HL-60/S4 treated with phorbol 12-myristate 13-acetate at 8.2 ng/mL for 4 days and 3 days (cell line): Measurements from ENCODE around the gene GUCA2B.

Source experiments
- in situ Hi-C: fragments of 300-500 bp; cut with MboI; formaldehyde crosslinking; loops from 2 replicates; pipeline ENCODE4 v1.15.0; 2022; ENCODE audit warnings: low sequenced_read_pairs

GUCA2B gene

DNA sequence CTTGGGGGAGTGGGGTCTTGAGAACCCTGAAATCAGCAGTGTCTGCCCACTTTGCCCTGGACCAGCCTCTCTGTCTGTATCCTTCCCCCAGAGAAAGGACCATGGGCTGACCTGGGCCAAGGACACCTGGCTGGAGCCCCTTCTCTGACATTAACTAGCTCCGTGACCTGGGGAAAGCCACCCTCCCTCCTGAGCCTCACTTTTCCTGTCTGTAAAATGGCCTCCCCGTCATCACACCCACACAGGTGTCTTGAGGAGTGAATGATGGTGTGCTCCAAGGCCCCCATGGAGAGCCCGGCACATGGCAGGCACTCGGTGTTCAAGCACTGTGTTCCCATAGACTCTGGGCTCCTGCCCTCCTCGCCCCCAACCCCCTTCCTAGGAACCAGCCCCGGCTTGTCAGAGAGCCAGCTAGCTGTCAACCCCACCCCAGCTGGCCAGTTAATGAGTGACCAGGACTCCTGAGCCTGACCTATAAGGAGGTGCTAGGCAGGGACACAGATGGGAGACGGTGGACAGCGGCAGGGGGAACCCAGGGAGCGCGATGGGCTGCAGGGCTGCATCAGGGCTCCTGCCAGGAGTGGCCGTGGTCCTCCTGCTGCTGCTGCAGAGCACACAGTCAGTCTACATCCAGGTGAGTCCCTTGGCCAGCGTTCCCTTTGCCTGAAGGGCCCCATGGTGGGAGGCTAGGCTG lies at the start of gene GUCA2B:
GUCA2B (plus strand) TSS at position 504 of the 694 bp plus-strand sequence; CDS start at position 545, 41 bp downstream.
- in situ Hi-C loops = no loop called here

DNA sequence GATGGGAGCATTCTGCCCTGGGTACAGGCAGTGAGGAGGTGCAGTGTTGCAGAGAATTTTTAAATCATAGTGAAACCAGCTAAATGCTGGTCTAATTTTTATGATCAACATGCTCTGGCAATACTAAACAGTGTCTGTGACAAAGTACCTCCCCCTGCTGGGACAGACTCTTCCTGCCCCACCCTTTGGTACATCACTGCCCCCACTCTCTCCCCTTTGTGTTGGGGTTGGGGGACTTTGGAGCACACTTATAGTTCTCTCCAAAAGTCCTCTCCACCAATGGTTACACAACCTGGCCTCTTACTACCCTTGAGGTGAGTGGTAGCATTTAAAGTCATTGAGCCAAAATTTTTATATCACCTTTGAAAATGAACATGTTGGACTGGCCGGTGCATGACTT lies 48.2 kb upstream of the GUCA2B start:
- in situ Hi-C loops = no loop called here

DNA sequence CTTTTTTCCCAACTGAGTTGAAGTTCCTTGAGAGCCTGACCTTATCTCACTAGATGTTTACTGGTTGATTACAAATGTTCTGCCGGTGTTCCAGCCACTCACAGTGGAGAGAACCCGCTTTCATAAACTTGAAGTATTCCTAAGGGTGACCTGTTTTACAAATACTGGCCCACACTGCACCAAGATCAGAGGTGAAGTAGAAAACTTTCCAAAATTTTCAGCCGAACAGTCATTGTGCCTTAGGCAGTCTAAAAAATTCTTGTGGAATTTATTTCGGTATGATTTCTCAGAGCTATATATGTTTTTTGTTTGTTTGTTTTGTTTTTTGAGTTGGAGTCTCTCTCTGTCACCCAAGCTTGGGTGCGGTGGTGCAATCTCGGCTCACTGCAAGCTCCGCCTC lies 44.9 kb upstream of the GUCA2B start:
- in situ Hi-C loops = no loop called here

DNA sequence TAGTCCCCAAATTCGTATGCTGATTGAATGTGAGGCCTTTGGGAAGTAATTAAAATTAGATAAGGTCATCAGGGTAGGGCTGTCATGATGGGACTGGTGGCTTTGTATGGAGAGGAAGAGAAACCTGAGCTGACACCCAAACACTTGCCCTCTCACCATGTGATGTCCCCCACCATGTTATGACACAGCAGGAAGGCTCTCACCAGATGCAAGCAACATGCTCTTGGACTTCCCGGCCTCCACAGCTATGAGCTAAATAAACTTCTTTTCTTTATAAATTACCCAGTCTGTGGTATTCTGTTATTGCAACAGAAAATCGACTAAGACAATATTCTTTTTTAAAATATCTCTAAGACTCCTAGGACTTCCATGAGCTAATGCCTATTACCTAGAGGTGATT lies 43.6 kb upstream of the GUCA2B start:
- in situ Hi-C loops = no loop called here

DNA sequence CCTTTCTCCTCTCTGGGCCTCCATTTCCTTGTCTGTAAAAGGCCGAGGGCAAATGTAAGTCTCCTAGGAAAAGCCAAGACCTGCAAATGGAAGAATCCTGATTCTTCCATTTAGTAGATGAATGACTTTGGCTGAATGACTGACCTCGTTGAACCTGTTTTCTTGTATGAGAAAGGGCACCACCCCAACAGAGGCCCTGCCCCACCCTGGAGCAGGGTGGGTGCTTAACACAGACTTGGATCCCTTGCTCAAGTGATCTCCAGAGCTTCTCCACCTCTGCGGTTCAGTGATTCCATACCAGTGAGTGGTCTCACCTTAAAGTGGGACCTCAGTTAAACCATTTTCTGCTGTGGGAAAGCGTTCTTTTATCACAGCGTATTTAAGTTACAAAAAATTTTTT lies 39.0 kb upstream of the GUCA2B start:
- in situ Hi-C loops = no loop called here

DNA sequence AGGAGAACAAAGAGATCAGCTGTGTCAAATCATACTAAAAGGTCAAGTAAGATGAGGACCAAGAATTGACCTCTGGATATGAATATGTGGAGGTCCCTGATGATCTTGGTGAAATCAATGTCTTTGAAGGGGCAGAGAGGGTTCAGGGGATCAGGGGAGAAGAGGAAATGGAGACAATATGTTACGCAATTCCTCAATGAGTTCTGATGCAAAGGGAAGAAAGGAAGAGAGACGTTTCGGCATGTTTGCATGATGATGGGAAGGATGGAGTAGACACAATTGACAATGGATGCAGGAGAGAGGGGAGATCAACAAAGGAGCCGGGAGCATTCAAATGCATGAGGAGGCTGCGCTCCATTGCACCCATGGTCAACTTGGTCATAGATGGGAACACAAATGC lies 36.0 kb upstream of the GUCA2B start:
- in situ Hi-C loops = no loop called here

DNA sequence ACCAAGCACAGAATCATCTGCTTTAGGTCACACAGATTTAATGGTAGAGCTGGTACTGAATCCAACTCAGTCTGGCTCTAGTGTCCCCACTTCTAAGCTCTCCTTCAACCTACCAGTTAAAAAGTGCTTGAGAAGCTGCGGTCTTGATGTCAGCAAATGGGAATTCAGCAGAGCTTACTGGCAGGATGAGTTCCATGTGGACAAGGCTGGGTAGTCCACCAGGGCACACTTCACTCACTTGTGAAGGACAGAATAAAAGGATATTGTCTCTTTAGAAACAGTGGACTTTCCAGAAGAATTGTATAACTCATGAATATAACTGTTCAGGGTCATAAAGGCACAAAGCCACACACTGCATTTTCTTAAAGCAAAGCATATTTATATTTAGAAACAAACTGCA lies 35.1 kb upstream of the GUCA2B start:
- in situ Hi-C loops = no loop called here

DNA sequence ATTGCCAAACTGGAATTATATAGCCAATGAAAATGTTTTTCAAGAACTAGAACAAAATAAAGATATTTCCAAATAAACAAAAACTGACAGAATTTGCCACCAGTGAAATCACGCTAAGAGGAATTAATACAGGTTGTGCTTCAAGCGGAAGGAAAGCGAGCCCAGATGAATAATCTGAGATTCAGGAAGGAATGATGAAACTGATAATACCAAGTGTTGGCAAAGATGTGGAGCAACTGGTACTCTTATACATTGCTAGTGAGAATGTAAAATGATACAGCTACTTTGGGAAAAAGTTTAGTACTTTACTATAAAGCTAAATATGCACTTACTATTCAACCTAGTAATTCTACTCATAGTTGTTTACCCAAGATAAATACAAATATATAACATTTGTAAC lies 30.8 kb upstream of the GUCA2B start:
- in situ Hi-C loops = no loop called here

DNA sequence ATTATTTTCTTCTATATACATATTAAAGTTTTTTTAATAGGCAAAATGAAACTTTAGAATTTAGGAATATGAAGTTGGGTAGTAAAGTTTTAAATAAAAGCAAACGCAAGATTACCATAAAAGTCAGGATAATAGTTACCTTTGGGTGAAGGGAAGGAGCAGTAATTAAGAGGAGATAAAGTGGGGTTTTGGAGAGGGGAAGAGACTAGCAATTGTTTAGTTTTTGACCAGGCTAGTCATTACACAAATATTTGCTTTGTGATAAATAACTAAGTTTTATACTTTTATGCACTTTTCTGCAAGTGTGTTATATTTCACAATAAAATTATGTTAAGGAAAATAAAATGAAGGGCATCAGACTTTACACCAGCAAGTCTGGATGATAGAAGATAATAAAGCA lies 27.7 kb upstream of the GUCA2B start:
- in situ Hi-C loops = loop anchor here (25.0 kb wide), 1 partner anchor 563 kb away; no protein-coding TSS in a partner anchor

DNA sequence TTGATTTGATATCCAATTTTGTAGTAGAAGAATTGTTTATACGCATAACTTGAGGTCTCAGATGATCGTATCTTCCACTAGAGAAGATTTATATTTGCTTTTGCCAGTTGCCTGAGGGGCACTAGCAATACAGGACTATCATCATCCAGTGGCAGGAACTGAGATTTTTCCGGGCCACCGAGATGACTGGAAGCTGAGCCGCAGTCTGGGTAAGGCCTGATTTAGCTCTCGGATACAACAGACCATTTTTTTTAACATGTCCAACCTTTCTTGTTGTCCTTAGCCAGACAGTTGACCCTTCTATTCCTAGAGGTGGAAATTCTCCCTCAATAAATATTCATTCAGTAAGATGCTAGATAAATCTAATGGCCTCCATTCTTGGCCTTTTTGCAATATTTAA lies 25.4 kb upstream of the GUCA2B start:
- in situ Hi-C loops = loop anchor here (25.0 kb wide), 1 partner anchor 565 kb away; no protein-coding TSS in a partner anchor

DNA sequence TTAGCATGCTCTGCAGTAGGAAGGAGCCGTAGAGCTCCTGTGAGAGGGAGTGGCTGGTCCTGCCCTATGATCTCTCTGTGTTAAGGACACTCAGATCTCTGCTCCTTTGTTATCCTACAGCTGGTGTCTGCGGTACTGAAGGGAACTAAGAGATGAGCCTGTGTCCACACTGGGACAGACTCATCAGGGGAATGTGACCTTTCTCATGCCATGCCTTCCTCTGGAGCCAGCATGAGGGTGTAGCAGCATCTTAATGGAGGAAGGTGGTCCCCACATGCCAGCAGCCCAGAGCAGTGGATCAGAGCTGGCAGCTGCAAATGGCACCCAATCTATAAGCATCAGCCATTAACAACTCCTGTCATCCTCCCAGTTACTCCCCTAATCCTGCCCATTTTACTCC lies 24.7 kb upstream of the GUCA2B start:
- in situ Hi-C loops = loop anchor here (25.0 kb wide), 1 partner anchor 566 kb away; no protein-coding TSS in a partner anchor

DNA sequence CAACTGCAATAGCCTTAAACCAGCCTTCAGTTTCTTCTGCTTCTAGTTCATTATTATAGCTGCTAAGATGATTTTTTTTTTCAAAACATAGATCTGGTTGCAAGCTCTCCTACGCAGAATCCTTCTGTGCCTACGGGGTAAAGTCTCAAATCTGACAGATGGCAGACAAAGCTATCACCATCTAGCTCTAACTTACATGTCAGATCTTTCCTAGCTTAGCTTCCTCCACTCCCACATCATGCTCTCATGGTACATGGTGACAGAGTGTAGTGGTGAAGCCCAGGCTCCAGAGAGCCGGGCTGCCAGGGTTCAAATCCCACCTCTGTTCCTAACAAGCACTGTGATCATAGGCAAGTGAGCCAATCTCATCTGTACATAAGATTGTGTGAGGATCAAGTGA lies 24.2 kb upstream of the GUCA2B start:
- in situ Hi-C loops = loop anchor here (25.0 kb wide), 1 partner anchor 567 kb away; no protein-coding TSS in a partner anchor

DNA sequence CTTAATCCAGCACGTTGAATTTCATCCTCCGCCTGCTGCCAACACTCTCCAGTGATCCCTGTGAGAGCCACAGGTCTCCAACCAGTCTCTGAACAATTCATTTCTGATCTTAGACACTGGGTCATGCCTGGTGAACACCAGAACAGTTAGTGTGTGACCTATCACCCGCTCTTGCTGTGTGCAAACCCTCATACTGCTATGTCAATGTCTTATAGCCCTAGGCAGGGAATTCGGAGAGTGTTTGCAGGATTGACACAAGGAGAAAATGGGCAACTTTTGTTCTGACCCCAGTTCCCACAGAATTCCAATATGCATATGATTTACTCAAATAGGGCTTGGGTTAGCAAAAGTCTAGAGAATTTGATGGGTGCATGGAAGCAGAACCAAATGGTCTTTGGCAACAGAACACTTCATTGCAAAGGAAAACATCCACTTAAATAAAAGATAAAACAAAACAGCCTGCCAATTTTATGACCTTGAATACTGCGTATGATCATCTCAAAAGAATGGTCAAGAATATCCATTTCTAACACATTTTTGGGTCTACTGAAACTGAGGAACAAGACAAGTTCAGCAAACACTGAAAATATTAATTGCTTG lies 23.0 kb upstream of the GUCA2B start:
- in situ Hi-C loops = loop anchor here (25.0 kb wide), 1 partner anchor 568 kb away; no protein-coding TSS in a partner anchor

DNA sequence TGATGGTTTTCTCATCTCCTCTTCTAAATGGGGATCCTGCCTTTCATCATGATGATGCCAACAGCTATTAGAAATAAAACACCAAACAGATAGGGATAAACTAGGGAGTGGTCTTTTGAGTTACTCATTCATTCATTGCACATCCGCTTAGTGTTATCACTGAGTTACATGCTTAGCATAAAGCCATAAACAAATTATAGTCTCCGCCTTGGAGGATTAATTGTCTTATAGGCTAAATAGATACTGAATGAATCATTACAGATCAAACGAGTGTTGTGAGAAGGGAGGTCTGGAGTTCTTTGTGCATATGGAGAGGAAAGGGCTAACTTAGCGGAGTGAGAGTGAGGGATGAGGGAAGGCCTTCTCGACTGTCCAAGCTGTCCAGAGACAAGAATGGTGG lies 19.8 kb upstream of the GUCA2B start:
- in situ Hi-C loops = loop anchor here (25.0 kb wide), 1 partner anchor 571 kb away; no protein-coding TSS in a partner anchor

DNA sequence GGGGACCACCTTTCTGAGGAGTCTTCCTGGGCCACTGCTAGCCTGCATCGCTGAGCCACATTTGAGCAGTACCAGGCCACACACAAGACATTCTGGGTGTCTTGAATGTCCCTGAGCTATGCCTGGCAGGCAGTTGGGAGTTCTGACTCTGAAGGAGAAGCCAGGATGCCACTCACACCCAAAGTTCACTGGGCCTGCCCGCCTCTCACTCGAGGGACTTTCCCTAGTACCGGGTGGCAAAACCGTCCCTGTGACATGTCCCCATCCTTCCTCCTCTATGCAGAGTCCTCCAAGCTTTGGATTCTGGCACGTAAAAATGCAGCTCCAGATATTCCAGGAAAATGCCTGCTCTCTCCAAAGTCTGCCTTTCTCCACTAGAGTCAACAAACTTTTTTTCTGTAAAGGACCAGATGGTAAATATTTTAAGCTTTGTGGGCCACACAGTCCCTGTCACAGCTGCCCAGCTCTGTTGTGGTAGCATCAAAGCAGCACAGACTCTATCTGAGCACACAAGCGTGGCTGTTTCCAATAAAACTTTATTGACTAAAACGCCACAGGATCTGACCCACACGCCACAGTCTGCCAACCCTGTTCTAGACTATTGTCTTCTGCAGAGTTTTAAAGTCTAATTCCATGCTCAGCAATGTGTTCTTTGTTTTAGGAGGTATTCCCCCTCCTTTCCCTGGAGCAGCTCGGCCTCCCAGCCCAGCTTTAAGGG lies 19.2 kb upstream of the GUCA2B start:
- in situ Hi-C loops = loop anchor here (25.0 kb wide), 1 partner anchor 572 kb away; no protein-coding TSS in a partner anchor

DNA sequence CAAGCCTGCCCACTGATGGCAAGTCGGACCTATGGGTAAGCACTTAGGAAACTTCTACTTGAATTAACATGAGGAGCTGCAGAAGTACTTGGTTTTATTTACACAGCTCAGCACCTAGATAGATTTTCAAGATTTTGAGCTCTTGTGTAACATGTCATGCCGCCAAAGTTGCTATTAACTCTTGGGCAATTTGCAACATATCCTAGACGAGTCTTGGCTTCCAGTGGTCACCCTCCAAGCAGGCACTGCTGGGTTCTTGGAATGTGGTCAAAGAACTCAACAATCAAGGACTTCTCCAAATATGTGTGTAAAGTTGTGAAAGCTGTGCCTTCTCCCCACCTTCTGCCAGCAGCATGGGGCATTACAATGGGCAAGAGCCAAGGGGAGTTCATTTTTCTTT lies 17.8 kb upstream of the GUCA2B start:
- in situ Hi-C loops = loop anchor here (25.0 kb wide), 1 partner anchor 573 kb away; no protein-coding TSS in a partner anchor

DNA sequence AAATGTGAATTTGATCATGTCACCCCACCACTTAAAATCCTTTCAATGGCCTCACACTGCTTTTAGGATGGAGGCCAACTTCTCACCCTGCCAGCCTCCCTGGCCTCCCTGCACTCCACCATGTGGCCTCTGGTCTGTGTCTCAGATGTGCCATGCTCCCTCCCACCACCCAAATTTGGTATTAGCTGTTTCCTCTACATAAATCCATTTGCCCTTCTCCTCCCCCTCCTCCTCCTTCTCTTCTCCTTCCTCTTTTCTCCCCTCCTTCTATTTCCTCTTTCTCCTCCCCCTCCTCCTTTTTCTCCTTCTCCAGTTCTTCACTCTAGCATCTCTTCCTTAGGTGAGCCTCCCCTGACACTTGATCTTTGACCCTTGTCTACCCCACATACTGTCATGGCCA lies 16.7 kb upstream of the GUCA2B start:
- in situ Hi-C loops = loop anchor here (25.0 kb wide), 1 partner anchor 574 kb away; no protein-coding TSS in a partner anchor

DNA sequence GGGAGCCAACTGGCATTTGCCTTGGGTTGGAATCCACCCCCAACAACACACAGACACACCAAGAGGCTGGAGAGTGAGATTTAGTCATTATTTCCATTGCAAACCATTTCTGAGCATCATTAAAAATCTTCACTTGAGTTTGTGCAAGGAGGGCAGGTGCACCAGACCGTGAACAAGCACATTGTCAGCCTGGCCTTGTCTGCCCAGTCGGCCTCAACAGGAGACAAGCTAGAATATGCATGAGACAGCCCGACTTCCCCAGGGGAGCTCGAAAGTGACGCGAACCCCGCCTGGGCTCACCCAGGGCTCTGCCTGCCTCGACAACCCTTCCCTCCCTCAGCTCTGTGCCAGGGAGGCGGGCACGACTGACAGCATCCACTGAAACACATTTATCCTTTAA lies 15.4 kb upstream of the GUCA2B start:
- in situ Hi-C loops = loop anchor here (25.0 kb wide), 1 partner anchor 575 kb away; no protein-coding TSS in a partner anchor

DNA sequence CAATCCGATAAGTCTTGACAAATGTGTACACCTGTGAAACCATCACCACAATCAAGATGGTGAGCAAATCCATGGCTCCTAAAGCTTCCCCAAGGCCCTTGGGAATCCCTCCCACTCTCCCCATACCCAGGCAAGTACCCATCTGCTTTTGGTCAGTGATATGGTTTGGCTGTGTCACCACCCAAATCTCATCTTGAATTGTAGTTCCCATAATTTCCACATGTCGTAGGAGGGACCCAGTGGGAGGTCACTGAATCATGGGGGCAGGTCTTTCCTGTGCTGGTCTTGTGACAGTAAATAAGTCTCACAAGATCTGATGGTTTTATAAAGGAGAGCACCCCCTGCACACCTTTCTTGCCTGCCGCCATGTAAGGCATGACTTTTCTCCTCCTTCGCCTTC lies 14.6 kb upstream of the GUCA2B start:
- in situ Hi-C loops = loop anchor here (25.0 kb wide), 1 partner anchor 576 kb away; no protein-coding TSS in a partner anchor

DNA sequence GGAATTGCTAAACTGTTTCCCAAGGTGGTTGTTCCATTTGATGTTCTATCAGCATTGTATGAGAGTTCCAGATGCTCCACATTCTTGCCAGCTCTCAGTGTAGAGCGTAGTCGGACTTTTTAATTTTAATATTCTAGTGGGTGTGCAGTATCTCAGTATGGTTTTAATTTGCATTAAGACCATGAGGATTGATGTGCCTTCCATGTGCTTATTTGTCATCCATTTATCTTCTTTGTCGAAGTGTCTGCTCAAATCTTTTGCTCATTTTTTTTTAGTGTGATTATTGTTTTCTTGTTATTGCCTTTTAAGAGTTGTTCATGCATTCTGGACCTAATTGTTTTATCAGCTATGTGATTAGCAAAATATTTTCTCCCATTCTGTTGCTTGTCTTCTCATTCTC lies 13.8 kb upstream of the GUCA2B start:
- in situ Hi-C loops = loop anchor here (25.0 kb wide), 1 partner anchor 577 kb away; no protein-coding TSS in a partner anchor

DNA sequence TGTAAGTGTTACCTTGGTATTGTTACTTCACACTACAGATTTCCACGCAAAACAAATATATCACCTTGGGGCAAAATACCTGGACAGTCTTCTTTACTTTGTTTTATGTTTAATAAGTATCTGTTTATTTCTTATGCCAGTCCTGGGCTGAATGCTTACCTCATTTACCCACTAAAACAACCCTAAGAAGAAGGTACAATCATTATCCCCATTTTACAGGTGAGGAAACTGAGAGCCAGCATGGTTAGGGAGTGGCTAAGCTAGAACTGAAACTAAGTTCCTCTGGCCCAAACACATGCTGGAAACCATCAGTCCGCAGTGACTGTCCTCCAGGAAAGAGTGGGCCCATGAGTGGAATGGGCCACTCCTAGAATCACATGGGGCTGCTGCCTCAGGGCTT lies 13.0 kb upstream of the GUCA2B start:
- in situ Hi-C loops = loop anchor here (25.0 kb wide), 1 partner anchor 578 kb away; no protein-coding TSS in a partner anchor
